ENCODE data around the gene CTR9. TPM values are rescaled to one million over a fixed set of nuclear protein-coding genes. Genes with fewer than 3 reads are reported as not detected.

Gene CTR9
- total RNA-seq, 4 donors from 2014 or later = 14.5 to 26.4 (median 19.6) TPM

- TF ChIP-seq CTCF (IDR thresholded peaks at IDR 0.05) = no peak
- TF ChIP-seq POLR2A (IDR thresholded peaks at IDR 0.05) = no peak
- DNase-seq (ENCODE audit: low spot score in 2 of 2) = no peak
- WGBS, 2 donors = 23 to 44% methylated on average over 20 of the region's 20 CpGs
- H3K4me3 ChIP-seq = no peak overlapping the region
- no peaks in the 10 kb centered on the region for H3K36me3 ChIP-seq
- H3K27ac ChIP-seq = no peak overlapping the region
- H3K27me3 ChIP-seq = no peaks in the 10 kb centered on the region
- H3K4me1 ChIP-seq = no peaks in the 10 kb centered on the region
- H3K9me3 ChIP-seq = peaks cover 0 to 11% (median 0%) of the 10 kb centered on the region in 4 donors
These were observed 22.1 kb upstream of the CTR9 start for GRCh38 chr11:10728789-10729472.

DNA sequence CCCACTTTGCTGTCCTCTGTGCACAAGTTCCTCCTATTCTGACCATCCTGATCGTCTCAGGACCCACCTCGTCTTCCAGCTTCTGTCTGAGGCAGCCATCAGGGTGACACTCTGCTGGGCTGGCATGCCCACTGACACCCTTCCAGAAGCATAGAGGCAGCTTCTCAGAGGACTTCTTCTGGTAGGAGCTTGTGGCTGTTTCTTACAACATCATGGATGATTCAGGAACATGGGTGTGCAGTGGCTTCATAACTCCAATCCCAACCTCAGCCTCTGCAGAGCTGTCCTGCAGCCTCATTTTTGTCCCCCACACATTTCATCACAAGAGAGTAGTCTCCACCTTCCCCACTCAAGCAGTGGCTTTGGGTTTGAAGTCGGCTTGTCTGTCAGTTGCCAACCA is 20.9 kb upstream of the CTR9 start:
- Histone ChIP-seq H3K36me3 (no peaks in the 10 kb centered on the region), H3K9me3 (peaks cover 0 to 11% (median 0%) of the 10 kb centered on the region in 4 donors), H3K4me3 (no peak overlapping the region), H3K27ac (no peak overlapping the region), H3K27me3 (no peaks in the 10 kb centered on the region), H3K4me1 (peaks cover 0 to 1% (median 0%) of the 10 kb centered on the region in 4 donors)
- no peak for TF ChIP-seq POLR2A (IDR thresholded peaks at IDR 0.05)
- TF ChIP-seq CTCF (IDR thresholded peaks at IDR 0.05) = no peak
- no peak for TF ChIP-seq EP300 (IDR thresholded peaks at IDR 0.05)
- no peak for DNase-seq (ENCODE audit: low spot score in 2 of 2)
- 84 to 88% methylated on average over 3 of the region's 3 CpGs for WGBS, 2 donors

DNA sequence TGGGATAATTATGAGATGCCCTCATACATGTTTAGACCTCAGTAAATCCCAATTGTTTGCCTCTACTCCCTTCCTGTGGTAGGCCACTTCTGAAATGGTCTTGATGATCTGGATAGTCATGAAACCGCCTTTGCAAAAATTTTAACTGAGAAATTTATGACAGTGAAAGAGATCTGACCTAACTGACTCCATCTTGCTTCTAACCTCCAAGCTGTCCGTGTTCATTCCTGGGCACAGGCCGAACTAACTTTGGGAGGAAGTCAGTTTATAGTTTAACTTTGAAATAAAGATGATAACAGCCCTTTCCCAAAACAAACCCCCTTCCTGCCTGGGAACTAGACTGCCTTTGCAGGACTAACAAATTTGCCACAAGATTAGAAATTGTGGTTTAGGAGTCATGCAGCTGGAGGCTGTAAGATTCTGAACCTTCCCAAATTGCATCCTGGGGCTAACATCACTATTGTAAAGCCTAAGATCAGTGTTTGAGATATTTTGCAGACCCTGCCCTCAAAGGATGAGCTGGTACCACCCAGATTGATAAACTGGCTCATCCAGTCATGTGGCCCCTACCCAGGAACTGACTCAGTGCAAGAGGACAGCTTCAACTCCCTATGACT is 19.9 kb upstream of the CTR9 start:
- TF ChIP-seq CTCF (IDR thresholded peaks at IDR 0.05) (no peak), EP300 (IDR thresholded peaks at IDR 0.05) (no peak), POLR2A (IDR thresholded peaks at IDR 0.05) (no peak)
- 89 to 91% methylated on average over 3 of the region's 3 CpGs for WGBS, 2 donors
- no peak for DNase-seq (ENCODE audit: low spot score in 2 of 2)

DNA sequence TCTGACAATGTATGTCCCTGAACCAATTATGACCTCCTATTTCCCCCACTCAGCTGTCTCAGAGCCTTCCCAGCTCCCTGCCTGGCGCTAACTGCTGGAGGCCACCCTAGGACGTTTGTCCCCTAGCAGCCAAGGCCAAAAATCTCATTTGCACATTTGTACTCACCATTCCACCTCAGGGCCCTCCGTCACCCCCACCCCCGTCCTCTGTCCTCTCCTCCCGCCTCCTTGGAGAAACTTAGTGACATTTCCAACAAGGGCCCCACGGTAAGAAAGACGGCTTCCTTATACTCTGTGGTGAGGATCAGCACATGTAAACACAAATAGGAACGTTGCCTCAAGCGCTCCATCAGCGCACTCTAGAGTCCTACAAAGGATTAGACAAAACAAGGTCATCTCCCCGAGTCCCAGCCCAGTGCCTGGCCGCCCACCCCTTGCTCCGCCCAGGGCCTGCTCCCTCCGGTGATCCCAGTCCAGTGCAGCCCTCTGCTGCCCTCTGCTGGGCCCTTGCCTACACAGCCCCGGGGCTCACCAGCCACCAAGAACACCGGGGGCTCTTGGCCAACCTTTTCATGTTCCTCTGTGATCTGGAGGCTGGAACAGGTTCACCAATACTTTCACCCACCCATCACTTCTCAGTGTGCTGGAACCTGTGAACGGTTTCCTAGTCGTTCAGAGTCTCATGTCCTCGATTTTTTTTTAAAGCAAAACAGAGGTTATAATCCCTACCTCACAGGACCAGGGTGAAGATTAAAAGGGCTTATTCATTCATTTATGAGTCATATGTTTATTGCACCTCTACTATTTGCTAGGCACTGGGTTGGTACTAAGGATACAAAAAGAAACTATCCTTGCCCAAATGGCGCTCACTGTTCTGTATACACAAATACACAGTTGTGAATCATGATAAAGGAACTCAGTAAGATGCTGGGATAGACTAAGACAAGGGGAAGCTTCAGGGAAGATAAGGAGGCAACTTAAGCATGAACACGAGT is 15.3 kb upstream of the CTR9 start:
- Histone ChIP-seq H3K9me3 (peaks cover 0 to 7% (median 0%) of the 10 kb centered on the region in 4 donors), H3K27me3 (no peaks in the 10 kb centered on the region), H3K4me1 (peaks cover 0 to 13% (median 0%) of the 10 kb centered on the region in 4 donors), H3K27ac (peak overlapping the region in 2 of 4 donors; percentile 36 to 81), H3K4me3 (peak overlapping the region in 2 of 4 donors; percentile 17 to 35), H3K36me3 (no peaks in the 10 kb centered on the region)
- peak; percentile 88 to 97 for DNase-seq (ENCODE audit: low spot score in 2 of 2)
- WGBS, 2 donors = 9 to 12% methylated on average over 21 of the region's 21 CpGs
- TF ChIP-seq CTCF (IDR thresholded peaks at IDR 0.05) (peak; percentile 96 to 99 (median 98)), POLR2A (IDR thresholded peaks at IDR 0.05) (no peak), EP300 (IDR thresholded peaks at IDR 0.05) (peak in 1 of 2 donors; percentile 54)

More for the DNA sequence above, 19.9 kb upstream of the CTR9 start:
- H3K36me3 ChIP-seq = no peaks in the 10 kb centered on the region
- H3K4me1 ChIP-seq = peaks cover 0 to 11% (median 0%) of the 10 kb centered on the region in 4 donors
- H3K9me3 ChIP-seq = peaks cover 0 to 7% (median 0%) of the 10 kb centered on the region in 4 donors
- H3K27me3 ChIP-seq = no peaks in the 10 kb centered on the region
- no peak overlapping the region for H3K4me3 ChIP-seq
- H3K27ac ChIP-seq = no peak overlapping the region

All from tibial nerve (tissue), 4 donors.